GM06990 (cell line): ENCODE results near the gene AQP3.

Experiments used
- DNase-seq: peaks from one replicate; pipeline ENCODE4 v3.0.0-alpha.2; 2011; ENCODE audit not compliant: insufficient read length; ENCODE audit errors: extremely low read depth
- H3K27me3 ChIP-seq: replicated peaks from 2 replicates; pipeline ENCODE4 v1.6.0; 2011; ENCODE audit warnings: low read length; ENCODE audit not compliant: control insufficient read depth, insufficient read depth
- H3K36me3 ChIP-seq: 2 replicates; pipeline ENCODE4 v1.5.1; 2011; ENCODE audit warnings: low read length; ENCODE audit not compliant: control insufficient read depth, insufficient read depth
- H3K4me3 ChIP-seq: replicated peaks from 2 replicates; pipeline ENCODE4 v1.5.1; 2011; ENCODE audit warnings: low read depth, mild to moderate bottlenecking, control low read depth, low read length
- CTCF ChIP-seq: IDR thresholded peaks from 2 replicates; pipeline ENCODE4 v1.5.1; 2011; ENCODE audit warnings: low read length, control low read depth, mild to moderate bottlenecking, inconsistent platforms; ENCODE audit not compliant: insufficient read depth, poor library complexity, severe bottlenecking

AQP3 gene

GRCh38 chr9:33476503-33476902 lies 29.1 kb upstream of the AQP3 start:
- no peak for TF ChIP-seq CTCF
- H3K27me3 ChIP-seq: no peaks in the 10 kb centered on the region
- DNase-seq: no peak
- no peak overlapping the region for H3K4me3 ChIP-seq
- peaks cover 4% of the 10 kb centered on the region for H3K36me3 ChIP-seq

- Histone ChIP-seq H3K4me3 (no peak overlapping the region), H3K36me3 (peaks cover 6% of the 10 kb centered on the region), H3K27me3 (no peaks in the 10 kb centered on the region)
- no peak for DNase-seq
- no peak for TF ChIP-seq CTCF
Measured at GRCh38 chr9:33475357-33475756, 28.0 kb upstream of the AQP3 start.

GRCh38 chr9:33473643-33474352 lies 26.4 kb upstream of the AQP3 start, which contains the start of gene NOL6:
Gene NOL6, minus strand, starts transcription at chr9:33473924. Its CDS starts 82 bp downstream, at chr9:33473842.
- DNase-seq: peak; percentile 95
- no peaks in the 10 kb centered on the region for H3K27me3 ChIP-seq
- TF ChIP-seq CTCF: no peak
- H3K36me3 ChIP-seq: peaks cover 16% of the 10 kb centered on the region
- H3K4me3 ChIP-seq: peak within 1 kb of the TSS; percentile 86

- Histone ChIP-seq H3K4me3 (peak overlapping the region; percentile 86), H3K36me3 (peaks cover 23% of the 10 kb centered on the region), H3K27me3 (no peaks in the 10 kb centered on the region)
- TF ChIP-seq CTCF: no peak
- no peak for DNase-seq
Measured at GRCh38 chr9:33472881-33473615, 25.7 kb upstream of the AQP3 start.

- H3K36me3 ChIP-seq: peaks cover 29% of the 10 kb centered on the region
- TF ChIP-seq CTCF: no peak
- DNase-seq: no peak
- no peaks in the 10 kb centered on the region for H3K27me3 ChIP-seq
- peak overlapping the region; percentile 86 for H3K4me3 ChIP-seq
Measured at GRCh38 chr9:33472171-33472880, 24.9 kb upstream of the AQP3 start.
